Caco-2 (cell line): ENCODE results near the gene GTF2I. TPM values are rescaled to one million over a fixed set of nuclear protein-coding genes. Genes with fewer than 3 reads are reported as not detected.
"Not testable (repeated sequence)": the region's sequence is repeated elsewhere in the genome, so short reads cannot be mapped to it uniquely, and the experiment has no call there.

Experiments used
- BruUV-seq: library from RNA; stranded (reverse); fragments of 400-500 nt; replicated peaks from 2 replicates; lab custom pipeline; 2021; lab: Mats Ljungman, UMichigan
- CTCF ChIA-PET: fragments of 300-600 bp; sonication (Branson Sonifier 250); formaldehyde crosslinking; loops from one replicate; lab custom pipeline; 2022; ENCODE audit warnings: antibody characterized with exemption; lab: Charles Lee
- POLR2A ChIA-PET: fragments of 300-600 bp; sonication (Branson Sonifier 250); formaldehyde crosslinking; loops from one replicate; lab custom pipeline; 2022; ENCODE audit warnings: antibody characterized with exemption; lab: Charles Lee
- DNase-seq, 2 experiments: peaks; one replicate each; pipeline versions ENCODE4 v3.0.0 to v3.0.0-alpha.2; 2020 to 2022
- H3K27me3 ChIP-seq: replicated peaks from 2 replicates; pipeline ENCODE4 v1.6.0; 2011; ENCODE audit warnings: low read length; ENCODE audit not compliant: control insufficient read depth, insufficient read depth
- H3K36me3 ChIP-seq: 2 replicates; pipeline ENCODE4 v1.5.1; 2011; ENCODE audit warnings: low read length; ENCODE audit not compliant: control insufficient read depth, insufficient read depth
- H3K4me1 ChIP-seq: fragments of 250-450 bp; sonication (Bioruptor Pico); 2 replicates; pipeline ENCODE4 v1.5.1; 2020; ENCODE audit warnings: mild to moderate bottlenecking
- H3K4me3 ChIP-seq: 2 replicates; pipeline ENCODE4 v1.5.1; 2011; ENCODE audit warnings: low read depth, mild to moderate bottlenecking, control low read depth, low read length
- H3K9me3 ChIP-seq: fragments of 250-450 bp; sonication (Bioruptor Pico); 2 replicates; pipeline ENCODE4 v1.5.1; 2020; ENCODE audit warnings: mild to moderate bottlenecking, moderate library complexity
- H3K27ac Mint-ChIP-seq: one replicate; pipeline ENCODE4 v1.8.0; 2022; ENCODE audit warnings: mixed read lengths; ENCODE audit not compliant: unreplicated experiment
- H3K27me3 Mint-ChIP-seq: one replicate; pipeline ENCODE4 v1.8.0; 2022; ENCODE audit warnings: mixed read lengths; ENCODE audit not compliant: insufficient read depth, unreplicated experiment
- H3K36me3 Mint-ChIP-seq: one replicate; pipeline ENCODE4 v1.8.0; 2022; ENCODE audit warnings: mild to moderate bottlenecking, mixed read lengths; ENCODE audit not compliant: insufficient read depth, unreplicated experiment
- H3K4me1 Mint-ChIP-seq: one replicate; pipeline ENCODE4 v1.8.0; 2022; ENCODE audit warnings: low read depth, mixed read lengths; ENCODE audit not compliant: unreplicated experiment
- H3K4me3 Mint-ChIP-seq: one replicate; pipeline ENCODE4 v1.8.0; 2022; ENCODE audit warnings: mild to moderate bottlenecking, moderate library complexity, mixed read lengths; ENCODE audit not compliant: unreplicated experiment
- H3K9me3 Mint-ChIP-seq: one replicate; pipeline ENCODE4 v1.8.0; 2022; ENCODE audit warnings: mixed read lengths; ENCODE audit not compliant: unreplicated experiment
- intact Hi-C: fragments of 100-400 bp; cut with micrococcal nuclease; formaldehyde crosslinking; loops from one replicate; pipeline ENCODE4 v1.10.0; 2022; ENCODE audit not compliant: unreplicated experiment
- total RNA-seq: library from RNA; stranded (reverse); gene quantifications from 2 replicates; pipeline ENCODE4 v1.2.3, GENCODE V29; 2022

The GTF2I gene
- total RNA-seq, 1 experiment from 2014 or later: 252 TPM

DNA sequence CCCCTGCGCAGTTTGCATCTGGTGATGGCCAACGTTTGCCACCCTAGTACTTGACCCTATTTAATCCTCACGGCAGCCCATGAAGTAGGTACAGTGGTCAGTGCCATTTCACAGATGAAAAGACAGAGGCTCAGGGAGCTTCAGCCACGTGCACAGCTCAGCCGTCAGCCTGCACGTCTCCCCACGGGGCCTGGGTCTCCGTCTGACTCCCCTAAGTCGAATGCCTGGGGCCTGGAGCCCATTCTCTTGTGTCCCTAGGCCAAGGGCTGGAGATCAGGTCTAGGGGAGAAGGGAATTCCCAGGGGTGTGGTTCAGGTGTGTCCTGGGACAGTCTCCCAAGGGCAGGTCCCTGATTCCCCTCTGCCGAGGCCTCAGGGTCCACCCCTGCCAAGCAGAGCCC is 109.5 kb downstream of the GTF2I start:
- BruUV-seq, H3K4me3 ChIP-seq, H3K27me3 Mint-ChIP-seq, H3K9me3 ChIP-seq, CTCF ChIA-PET, H3K4me1 Mint-ChIP-seq, intact Hi-C loops, H3K4me1 ChIP-seq, DNase-seq, H3K36me3 ChIP-seq, H3K27me3 ChIP-seq, H3K27ac Mint-ChIP-seq, H3K9me3 Mint-ChIP-seq, H3K4me3 Mint-ChIP-seq, H3K36me3 Mint-ChIP-seq, POLR2A ChIA-PET: not testable (repeated sequence)

DNA sequence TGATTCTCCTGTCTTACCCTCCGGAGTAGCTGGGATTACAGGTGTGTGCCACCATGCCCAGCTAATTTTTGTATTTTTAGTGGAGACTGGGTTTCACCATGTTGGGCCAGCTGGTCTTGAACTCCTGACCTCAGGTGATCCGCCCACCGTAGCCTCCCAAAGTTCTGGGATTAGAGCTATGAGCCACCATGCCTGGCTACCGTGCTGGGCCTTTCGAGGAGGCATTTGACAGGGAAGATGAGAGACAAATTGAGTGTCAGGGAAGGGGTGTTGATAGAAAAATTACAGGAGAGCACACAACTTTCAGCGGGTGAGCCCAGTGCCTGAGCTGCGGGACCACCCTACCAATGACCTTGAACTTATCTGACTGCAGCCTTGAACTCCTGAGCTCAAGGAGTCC is 112.5 kb downstream of the GTF2I start:
- H3K9me3 ChIP-seq, H3K4me3 ChIP-seq, H3K4me3 Mint-ChIP-seq, H3K27ac Mint-ChIP-seq, H3K27me3 Mint-ChIP-seq, H3K27me3 ChIP-seq, H3K36me3 Mint-ChIP-seq, H3K4me1 ChIP-seq, H3K9me3 Mint-ChIP-seq, H3K36me3 ChIP-seq, H3K4me1 Mint-ChIP-seq, intact Hi-C loops, BruUV-seq, POLR2A ChIA-PET, CTCF ChIA-PET: not testable (repeated sequence)
- peak in 1 of 2 experiments; percentile 23 for DNase-seq

DNA sequence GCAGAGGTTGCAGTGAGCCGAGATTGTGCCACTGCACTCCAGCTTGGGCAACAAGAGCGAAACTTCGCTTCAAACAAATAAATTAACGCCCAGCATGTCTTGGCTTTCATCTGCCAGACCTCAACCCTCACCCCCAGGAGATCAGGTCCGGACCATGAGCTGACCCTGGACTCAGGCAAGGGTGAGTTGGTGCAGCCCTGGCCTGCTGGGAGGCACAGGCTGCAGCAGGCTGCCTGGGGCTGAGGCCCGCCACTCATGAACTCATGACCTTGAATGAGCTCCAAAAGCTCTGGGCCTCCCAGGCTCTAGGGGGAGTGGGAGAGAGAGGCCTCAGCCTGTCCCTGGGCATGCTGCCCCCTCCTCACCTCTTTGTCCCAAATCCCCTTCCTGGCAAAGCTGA is 114.6 kb downstream of the GTF2I start:
- H3K4me3 Mint-ChIP-seq, H3K9me3 ChIP-seq, H3K27me3 Mint-ChIP-seq, H3K4me3 ChIP-seq, H3K4me1 Mint-ChIP-seq, H3K27ac Mint-ChIP-seq, BruUV-seq, H3K36me3 Mint-ChIP-seq, intact Hi-C loops, POLR2A ChIA-PET, CTCF ChIA-PET, H3K4me1 ChIP-seq, H3K36me3 ChIP-seq, DNase-seq, H3K27me3 ChIP-seq, H3K9me3 Mint-ChIP-seq: not testable (repeated sequence)

DNA sequence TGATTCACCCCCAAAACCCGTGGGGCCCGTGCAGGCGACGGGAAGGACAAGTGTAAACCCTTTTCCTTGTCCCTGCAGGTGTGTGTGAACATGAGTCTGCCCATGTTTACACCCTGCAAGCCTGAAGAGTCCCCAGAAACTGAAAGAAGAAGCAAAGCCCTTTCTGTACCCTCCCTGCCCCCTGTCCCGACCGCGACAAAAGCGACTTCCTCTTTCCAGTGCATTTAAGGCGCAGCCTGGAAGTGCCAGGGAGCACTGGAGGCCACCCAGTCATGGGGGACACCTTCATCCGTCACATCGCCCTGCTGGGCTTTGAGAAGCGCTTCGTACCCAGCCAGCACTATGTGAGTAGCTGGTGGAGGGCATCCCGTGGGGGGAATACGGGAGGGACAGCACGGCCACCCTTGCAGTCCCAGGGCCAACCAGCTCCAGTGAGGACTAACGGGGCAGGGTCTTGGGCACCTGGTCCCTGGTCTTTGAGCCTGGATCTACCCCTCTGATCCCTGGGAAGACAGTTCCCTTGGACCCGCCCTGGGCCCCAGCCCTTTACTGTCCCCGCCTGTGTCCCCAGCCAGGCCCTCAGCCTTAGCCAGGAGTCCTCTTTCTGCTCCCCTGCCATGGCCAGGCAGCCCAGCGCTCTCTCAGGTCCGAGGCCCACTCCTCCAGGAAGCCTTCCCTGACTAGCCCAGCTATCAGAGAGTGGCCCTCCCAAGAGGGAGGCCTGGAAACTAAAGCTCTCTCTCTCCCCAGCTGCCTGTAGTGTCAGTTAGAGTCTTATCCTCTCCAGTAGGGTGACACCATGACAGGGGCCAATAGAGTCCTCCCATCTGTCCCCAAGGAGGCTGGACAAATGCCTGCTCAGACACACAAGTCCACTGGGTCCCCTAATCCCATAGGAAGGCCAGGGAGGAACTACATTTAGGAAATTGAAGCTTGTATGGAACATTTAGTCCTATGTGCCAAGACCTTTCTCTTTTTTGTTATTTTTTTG is 116.5 kb downstream of the GTF2I start, which contains the start of gene NCF1:
TSS of gene NCF1 (plus strand) at position 252 of the 991 bp plus-strand sequence. CDS start at position 273, 21 bp downstream.
- H3K4me3 Mint-ChIP-seq, H3K27me3 ChIP-seq, DNase-seq, H3K27me3 Mint-ChIP-seq, POLR2A ChIA-PET, H3K9me3 ChIP-seq, H3K4me3 ChIP-seq, H3K36me3 ChIP-seq, H3K4me1 Mint-ChIP-seq, H3K9me3 Mint-ChIP-seq, intact Hi-C loops, BruUV-seq, H3K36me3 Mint-ChIP-seq, H3K27ac Mint-ChIP-seq, CTCF ChIA-PET, H3K4me1 ChIP-seq: not testable (repeated sequence)

DNA sequence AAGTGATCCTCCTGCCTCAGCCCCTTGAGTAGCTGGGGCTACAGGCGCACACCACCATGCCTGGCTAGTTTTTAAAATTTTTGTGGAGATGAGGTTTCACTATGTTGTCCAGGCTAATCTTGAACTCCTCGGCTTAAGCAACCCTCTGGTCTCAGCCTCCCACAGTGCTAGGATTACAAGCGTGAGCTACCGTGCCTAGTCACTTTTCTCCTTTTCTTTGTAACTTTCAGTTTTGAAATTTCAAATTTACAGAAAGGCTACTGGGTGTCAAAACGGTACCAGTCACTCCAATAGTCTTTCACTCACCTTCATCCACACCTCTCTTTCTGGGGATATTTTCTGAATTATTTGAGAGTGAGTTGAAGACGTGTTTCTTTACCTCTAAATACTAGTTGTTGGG is 117.6 kb downstream of the GTF2I start:
- intact Hi-C loops, H3K4me3 Mint-ChIP-seq, H3K4me1 ChIP-seq, H3K4me3 ChIP-seq, CTCF ChIA-PET, BruUV-seq, POLR2A ChIA-PET, H3K27me3 ChIP-seq, H3K27ac Mint-ChIP-seq, H3K36me3 Mint-ChIP-seq, DNase-seq, H3K9me3 ChIP-seq, H3K9me3 Mint-ChIP-seq, H3K27me3 Mint-ChIP-seq, H3K4me1 Mint-ChIP-seq, H3K36me3 ChIP-seq: not testable (repeated sequence)

DNA sequence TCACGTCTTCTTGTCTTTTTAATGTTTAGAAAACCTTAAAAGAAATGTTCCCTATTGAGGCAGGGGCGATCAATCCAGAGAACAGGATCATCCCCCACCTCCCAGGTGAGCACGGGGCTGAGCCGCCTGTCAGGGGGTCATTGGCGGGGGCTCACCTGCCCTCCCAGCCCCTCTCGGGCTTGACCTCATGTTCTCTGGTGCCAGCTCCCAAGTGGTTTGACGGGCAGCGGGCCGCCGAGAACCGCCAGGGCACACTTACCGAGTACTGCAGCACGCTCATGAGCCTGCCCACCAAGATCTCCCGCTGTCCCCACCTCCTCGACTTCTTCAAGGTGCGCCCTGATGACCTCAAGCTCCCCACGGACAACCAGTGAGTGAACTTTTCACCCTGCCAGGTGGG is 121.5 kb downstream of the GTF2I start:
- H3K9me3 ChIP-seq, BruUV-seq, H3K4me1 Mint-ChIP-seq, H3K4me3 ChIP-seq, H3K9me3 Mint-ChIP-seq, intact Hi-C loops, H3K36me3 Mint-ChIP-seq, H3K27me3 Mint-ChIP-seq, H3K36me3 ChIP-seq, DNase-seq, H3K27ac Mint-ChIP-seq, H3K4me3 Mint-ChIP-seq, H3K4me1 ChIP-seq, POLR2A ChIA-PET, H3K27me3 ChIP-seq: not testable (repeated sequence)
- CTCF ChIA-PET: interaction anchor here (0.6 kb wide), 1 partner anchor 125 kb away, joined by 3 read pairs; no protein-coding TSS in a partner anchor

DNA sequence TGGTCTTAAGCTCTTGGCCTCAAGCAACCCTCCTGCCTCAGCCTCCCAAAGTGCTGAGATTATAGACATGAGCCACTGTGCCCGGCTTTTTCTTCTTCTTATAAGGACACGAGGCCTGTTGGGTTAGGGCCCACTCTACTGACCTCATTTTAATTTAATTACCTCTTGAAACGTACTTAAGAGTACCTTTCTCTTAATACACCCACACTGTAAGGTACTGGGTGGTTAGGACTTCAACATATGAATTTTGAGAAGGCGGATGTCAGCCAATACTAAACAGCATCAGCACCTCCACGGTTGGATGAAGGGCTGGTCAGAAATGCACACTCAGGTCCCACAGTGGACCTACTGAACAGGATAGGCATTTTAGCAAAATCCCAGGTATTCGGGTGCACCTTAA is 124.2 kb downstream of the GTF2I start:
- H3K27me3 Mint-ChIP-seq, H3K27ac Mint-ChIP-seq, H3K4me3 Mint-ChIP-seq, H3K36me3 Mint-ChIP-seq, H3K4me3 ChIP-seq, DNase-seq, POLR2A ChIA-PET, H3K27me3 ChIP-seq, intact Hi-C loops, CTCF ChIA-PET, H3K4me1 ChIP-seq, H3K4me1 Mint-ChIP-seq, H3K9me3 Mint-ChIP-seq, BruUV-seq, H3K36me3 ChIP-seq, H3K9me3 ChIP-seq: not testable (repeated sequence)
